Activated CD8-positive, alpha-beta memory T cell treated with anti-CD3 and anti-CD28 coated beads, Interleukin-2, amount 50 U/mL, for 1 hour (primary cell): Measurements from ENCODE around the gene TUBB4B.
"Not testable (repeated sequence)": the region's sequence is repeated elsewhere in the genome, so short reads cannot be mapped to it uniquely, and the experiment has no call there.

Experiments
- DNase-seq: peaks from one replicate; pipeline ENCODE4 v3.0.0-alpha.2; 2020; ENCODE audit errors: extremely low read depth

TUBB4B gene

GRCh38 chr9:137251490-137252268, 10.6 kb downstream of the TUBB4B start:
- no peak for DNase-seq

GRCh38 chr9:137252555-137253506, 11.7 kb downstream of the TUBB4B start:
- no peak for DNase-seq

DNA sequence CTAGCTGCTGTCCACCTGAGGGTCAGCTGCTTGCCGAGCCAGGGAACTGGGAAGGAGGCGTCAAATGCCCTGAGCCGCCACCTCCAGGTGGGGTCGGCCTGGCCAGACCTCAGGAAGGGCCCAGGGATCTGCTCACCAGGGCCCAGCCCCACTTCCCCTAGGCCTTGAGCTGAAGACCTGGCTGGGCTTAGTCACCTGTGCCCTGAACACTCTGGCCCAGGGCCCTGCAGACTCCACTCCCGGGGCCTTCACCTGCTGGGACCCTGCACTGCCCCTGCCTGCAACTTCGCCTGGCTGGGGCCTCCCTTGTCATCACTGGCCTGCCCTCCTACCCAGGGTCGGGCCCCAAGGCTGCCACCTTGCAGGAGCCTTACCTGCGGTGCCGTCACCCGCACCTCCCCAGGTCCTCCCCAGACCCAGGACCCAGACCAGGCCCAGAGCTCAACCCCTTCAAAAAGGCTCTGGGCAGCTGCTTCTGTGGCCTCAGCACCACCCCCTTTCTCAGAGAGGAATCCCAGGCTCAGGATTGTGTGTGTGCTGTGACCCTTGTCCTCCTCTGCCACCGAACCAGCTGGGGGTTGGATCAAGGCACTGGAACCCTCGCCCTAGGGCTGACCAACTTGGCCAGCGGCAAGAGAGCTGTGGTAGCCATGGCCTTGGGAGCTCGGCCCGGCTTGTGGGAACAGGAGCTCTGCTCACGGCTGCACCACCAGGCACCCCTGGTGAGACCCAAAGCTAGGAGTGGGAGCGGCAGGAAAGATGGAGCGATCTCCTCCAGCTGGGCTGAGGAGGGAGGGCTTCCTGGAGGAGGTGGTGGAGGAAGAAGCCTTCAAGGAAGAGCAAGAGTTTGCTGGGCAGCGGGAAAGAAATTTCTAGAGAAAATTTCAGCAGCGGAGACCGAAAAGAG, 12.9 kb downstream of the TUBB4B start:
- no peak for DNase-seq

- peak; percentile 71 for DNase-seq
Observed at GRCh38 chr9:137254624-137255447, 13.7 kb downstream of the TUBB4B start, which contains the start of gene NELFB. NELFB (plus strand) TSS chr9:137255327.

DNA sequence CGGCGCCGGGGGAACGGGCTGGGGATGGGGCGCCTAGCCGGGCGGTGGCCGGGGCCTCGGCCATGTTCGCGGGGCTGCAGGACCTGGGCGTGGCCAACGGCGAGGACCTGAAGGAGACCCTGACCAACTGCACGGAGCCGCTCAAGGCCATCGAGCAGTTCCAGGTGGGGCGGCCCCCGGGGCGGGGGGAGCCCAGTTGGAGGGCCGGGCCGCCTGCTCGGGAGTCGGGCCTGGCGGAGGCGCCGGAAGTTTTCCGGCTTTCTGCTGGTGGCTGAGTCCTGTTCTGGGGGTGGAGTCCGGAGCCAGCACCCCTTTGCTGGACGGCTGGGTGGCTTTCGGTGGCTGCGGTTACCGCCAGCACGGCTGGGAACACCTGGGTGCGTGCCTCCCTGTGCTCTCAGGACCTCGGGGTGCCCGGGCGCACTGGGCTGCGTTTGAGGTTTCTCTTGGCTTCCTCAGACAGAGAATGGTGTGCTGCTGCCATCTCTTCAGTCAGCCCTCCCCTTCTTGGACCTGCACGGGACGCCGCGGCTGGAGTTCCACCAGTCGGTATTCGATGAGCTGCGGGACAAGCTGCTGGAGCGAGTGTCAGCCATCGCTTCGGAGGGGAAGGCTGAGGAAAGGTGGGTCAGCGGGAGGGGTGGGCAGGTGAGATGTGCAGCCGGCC, 14.5 kb downstream of the TUBB4B start:
- no peak for DNase-seq

GRCh38 chr9:137256362-137256761, 15.3 kb downstream of the TUBB4B start:
- no peak for DNase-seq

DNA sequence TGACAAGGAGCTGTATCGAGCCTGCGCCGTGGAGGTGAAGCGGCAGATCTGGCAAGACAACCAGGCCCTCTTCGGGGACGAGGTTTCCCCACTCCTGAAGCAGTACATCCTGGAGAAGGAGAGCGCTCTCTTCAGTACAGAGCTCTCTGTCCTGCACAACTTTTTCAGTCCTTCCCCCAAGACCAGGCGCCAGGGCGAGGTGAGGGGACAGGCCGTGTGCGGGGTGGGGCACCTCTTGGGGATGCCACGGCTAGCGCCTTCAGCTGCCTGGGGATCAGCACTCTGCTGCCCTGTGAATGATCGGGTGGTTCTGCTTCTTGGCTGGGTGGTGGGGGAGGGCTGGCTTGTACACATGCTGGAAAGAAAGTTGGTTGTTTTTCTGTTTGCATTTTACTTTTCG, 15.8 kb downstream of the TUBB4B start:
- no peak for DNase-seq

- DNase-seq: not testable (repeated sequence)
Observed at GRCh38 chr9:137262173-137262908, 21.3 kb downstream of the TUBB4B start.

DNA sequence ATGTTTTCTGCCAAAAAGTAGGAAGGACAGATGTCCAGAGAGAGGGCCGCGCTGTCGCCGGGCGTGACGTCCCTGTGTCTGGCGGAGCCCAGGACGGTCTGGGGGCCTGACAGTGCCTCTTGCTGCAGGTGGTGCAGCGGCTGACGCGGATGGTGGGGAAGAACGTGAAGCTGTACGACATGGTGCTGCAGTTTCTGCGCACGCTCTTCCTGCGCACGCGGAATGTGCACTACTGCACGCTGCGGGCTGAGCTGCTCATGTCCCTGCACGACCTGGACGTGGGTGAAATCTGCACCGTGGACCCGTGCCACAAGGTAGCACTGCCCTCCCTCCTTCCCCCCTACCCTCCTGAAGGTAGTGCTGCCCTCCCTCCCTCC, 21.8 kb downstream of the TUBB4B start:
- no peak for DNase-seq

GRCh38 chr9:137263506-137263905, 22.4 kb downstream of the TUBB4B start:
- no peak for DNase-seq

DNA sequence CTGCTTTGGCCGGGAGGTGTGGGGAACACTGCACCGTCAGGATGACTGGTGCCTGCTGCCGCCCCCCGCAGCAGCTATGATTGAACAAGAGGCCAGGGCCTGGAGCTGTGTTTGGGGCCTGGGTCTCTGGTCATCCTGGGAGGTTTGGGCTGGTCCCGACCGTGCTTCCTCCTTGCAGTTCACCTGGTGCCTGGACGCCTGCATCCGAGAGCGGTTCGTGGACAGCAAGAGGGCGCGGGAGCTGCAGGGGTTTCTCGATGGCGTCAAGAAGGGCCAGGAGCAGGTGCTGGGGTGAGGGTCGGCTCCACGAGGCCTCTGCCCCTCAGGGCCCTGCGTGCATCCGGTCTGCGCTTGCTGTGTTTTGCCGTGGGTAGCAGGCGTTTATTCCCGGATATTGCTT, 23.0 kb downstream of the TUBB4B start:
- no peak for DNase-seq

DNA sequence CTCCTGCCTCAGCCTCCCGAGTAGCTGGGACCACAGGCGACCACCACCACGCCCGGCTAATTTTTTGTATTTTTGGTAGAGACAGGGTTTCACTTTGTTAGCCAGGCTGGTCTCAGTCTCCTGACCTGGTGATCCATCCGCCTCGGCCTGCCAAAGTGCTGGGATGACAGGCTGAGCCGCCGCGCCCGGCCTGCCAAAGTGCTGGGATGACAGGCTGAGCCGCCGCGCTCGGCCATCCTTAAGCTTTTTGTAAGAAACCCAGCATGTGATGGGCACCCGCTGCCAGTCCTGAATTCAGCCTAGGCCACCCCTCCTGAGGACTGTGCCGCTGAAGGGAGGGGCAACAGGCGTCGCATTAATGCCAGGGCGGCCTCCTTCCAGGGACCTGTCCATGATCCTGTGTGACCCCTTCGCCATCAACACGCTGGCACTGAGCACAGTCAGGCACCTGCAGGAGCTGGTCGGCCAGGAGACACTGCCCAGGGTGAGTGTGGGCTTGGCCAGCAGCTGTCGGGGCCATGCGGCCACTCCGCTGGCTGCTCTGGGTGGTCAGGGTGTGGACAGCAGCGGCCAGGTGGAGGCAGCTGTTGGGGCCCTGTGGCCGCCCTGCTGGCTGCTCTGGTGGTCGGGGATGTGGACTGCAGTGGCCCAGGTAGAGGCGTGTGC, 24.5 kb downstream of the TUBB4B start:
- no peak for DNase-seq

DNA sequence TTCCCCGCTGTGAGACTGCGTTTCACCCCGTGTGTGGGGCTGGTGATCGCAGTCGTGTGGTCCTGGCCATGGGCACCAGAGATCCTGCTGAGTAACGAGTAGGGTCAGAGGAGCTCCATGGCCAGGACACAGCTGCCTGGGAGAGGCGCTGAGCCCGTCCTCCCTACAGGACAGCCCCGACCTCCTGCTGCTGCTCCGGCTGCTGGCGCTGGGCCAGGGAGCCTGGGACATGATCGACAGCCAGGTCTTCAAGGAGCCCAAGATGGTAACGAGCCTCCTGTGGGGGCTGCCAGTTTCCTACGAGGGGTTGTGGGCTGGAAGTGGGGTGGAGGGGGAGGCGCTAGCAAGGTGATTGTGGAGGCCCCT, 25.1 kb downstream of the TUBB4B start:
- DNase-seq: no peak

DNA sequence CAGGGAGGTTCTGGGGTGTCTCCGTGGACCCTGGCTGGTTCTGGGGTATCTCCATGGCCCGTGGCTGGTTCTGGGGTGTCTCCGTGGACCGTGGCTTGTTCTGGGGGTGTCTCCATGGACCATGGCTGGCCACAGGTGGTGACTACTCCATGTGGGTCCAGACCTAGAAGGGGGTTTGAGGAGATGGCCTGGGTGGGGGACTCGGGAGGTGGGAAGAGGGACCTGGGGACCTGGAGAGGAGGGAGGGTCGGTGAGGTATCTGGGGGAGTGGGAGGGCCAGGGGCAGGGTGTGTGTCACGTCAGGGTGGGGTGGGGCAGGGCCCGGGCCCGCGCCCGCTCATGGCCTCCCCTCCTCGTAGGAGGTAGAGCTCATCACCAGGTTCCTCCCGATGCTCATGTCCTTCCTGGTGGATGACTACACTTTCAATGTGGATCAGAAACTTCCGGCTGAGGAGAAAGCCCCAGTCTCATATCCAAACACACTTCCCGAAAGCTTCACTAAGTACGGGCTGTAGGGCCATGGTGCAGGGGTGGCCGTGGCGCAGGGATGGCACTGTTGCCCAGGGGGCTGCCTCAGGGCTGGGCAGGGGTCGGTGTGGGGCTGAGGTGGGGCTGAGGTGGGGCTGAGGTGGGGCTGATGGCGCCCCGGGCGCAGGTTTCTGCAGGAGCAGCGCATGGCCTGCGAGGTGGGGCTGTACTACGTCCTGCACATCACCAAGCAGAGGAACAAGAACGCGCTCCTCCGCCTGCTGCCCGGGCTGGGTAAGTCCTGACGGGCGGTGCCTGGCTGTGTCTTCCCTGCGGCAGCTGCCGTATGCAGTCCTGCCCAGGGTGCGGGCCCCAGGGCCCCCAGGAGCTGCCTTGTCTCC, 25.7 kb downstream of the TUBB4B start:
- DNase-seq: no peak

GRCh38 chr9:137267933-137268355, 26.9 kb downstream of the TUBB4B start:
- DNase-seq: no peak

GRCh38 chr9:137268538-137269201, 27.6 kb downstream of the TUBB4B start:
- DNase-seq: no peak

- DNase-seq: no peak
Observed at GRCh38 chr9:137269231-137269772, 28.2 kb downstream of the TUBB4B start.
